SK-N-SH (cell line): ENCODE results near the gene RFTN1. TPM values are rescaled to one million over a fixed set of nuclear protein-coding genes. Genes with fewer than 3 reads are reported as not detected.

Experiments used
- CTCF ChIA-PET: fragments of 300-600, 350-600 bp; formaldehyde crosslinking; extraction: SDS; loops from one replicate; lab custom pipeline; 2021; lab: Yijun Ruan, JAX
- POLR2A ChIA-PET: fragments of 350-600 bp; sonication (Branson Sonifier 250); formaldehyde crosslinking; extraction: SDS; loops from one replicate; lab custom pipeline; 2020; ENCODE audit warnings: antibody characterized with exemption, inconsistent platforms; lab: Yijun Ruan, JAX
- DNase-seq: peaks from one replicate; pipeline ENCODE4 v3.0.0; 2012
- H2AFZ ChIP-seq: fragments of 200-600 bp; sonication (generic); 2 replicates; pipeline ENCODE4 v1.8.1; 2016; ENCODE audit warnings: antibody characterized with exemption, mild to moderate bottlenecking, low read depth
- H3F3A ChIP-seq: fragments of 200-600 bp; sonication (generic); replicated peaks from 2 replicates; pipeline ENCODE3; 2016; ENCODE audit warnings: antibody characterized with exemption, mild to moderate bottlenecking; ENCODE audit not compliant: insufficient read depth
- H3K27ac ChIP-seq, 2 experiments: fragments of 200-500 bp in 1 of 2; fragments of 200-600 bp in 1 of 2; sonication (Bioruptor generic) in 1 of 2; sonication (generic), shearing (Covaris generic) in 1 of 2; 2 replicates each; pipeline versions ENCODE4 v1.5.1 to v1.6.1; 2014 to 2016; ENCODE audit warnings: low read depth in 2 of 2, inconsistent platforms in 1 of 2, low read length in 1 of 2, mild to moderate bottlenecking in 1 of 2, mixed read lengths in 1 of 2
- H3K27me3 ChIP-seq: fragments of 200-600 bp; sonication (generic), shearing (Covaris generic); 2 replicates; pipeline ENCODE4 v1.6.1; 2016; ENCODE audit warnings: mixed run types; ENCODE audit not compliant: insufficient read depth
- H3K36me3 ChIP-seq, 2 experiments: fragments of 200-500 bp in 1 of 2; fragments of 200-600 bp in 1 of 2; sonication (Bioruptor generic) in 1 of 2; sonication (generic) in 1 of 2; replicated peaks in 1 of 2; 2 replicates each; pipeline versions ENCODE3 to v1.5.1; 2014 to 2016; ENCODE audit warnings: low read length in 1 of 2, mild to moderate bottlenecking in 1 of 2; ENCODE audit not compliant: insufficient read depth in 2 of 2, control insufficient read depth in 1 of 2
- H3K4me1 ChIP-seq, 2 experiments: fragments of 200-500 bp in 1 of 2; fragments of 200-600 bp in 1 of 2; sonication (Bioruptor generic) in 1 of 2; sonication (generic), shearing (Covaris generic) in 1 of 2; 2 replicates each; pipeline versions ENCODE4 v1.5.1 to v1.6.1; 2014 to 2016; ENCODE audit warnings: low read depth in 1 of 2, low read length in 1 of 2, mixed run types in 1 of 2; ENCODE audit not compliant: insufficient read depth in 2 of 2, control insufficient read depth in 1 of 2
- H3K4me2 ChIP-seq: fragments of 200-600 bp; sonication (generic), shearing (Covaris generic); 2 replicates; pipeline ENCODE4 v1.6.1; 2017; ENCODE audit warnings: mixed run types
- H3K4me3 ChIP-seq, 2 experiments: fragments of 200-500 bp in 1 of 2; fragments of 200-600 bp in 1 of 2; sonication (Bioruptor generic) in 1 of 2; sonication (generic), shearing (Covaris generic) in 1 of 2; 2 replicates each; pipeline versions ENCODE4 v1.5.1 to v1.8.1; 2014 to 2016; ENCODE audit warnings: low read depth in 2 of 2, inconsistent platforms in 1 of 2, low read length in 1 of 2, mild to moderate bottlenecking in 1 of 2, mixed read lengths in 1 of 2, moderate library complexity in 1 of 2
- H3K79me2 ChIP-seq: fragments of 200-600 bp; sonication (generic); 2 replicates; pipeline ENCODE4 v1.8.1; 2017; ENCODE audit warnings: mild to moderate bottlenecking; ENCODE audit not compliant: insufficient read depth
- H3K9ac ChIP-seq: fragments of 200-600 bp; sonication (generic); 2 replicates; pipeline ENCODE4 v1.6.1; 2017; ENCODE audit warnings: mixed run types
- H3K9me2 ChIP-seq: fragments of 200-600 bp; sonication (generic); 2 replicates; pipeline ENCODE4 v1.6.1; 2017; ENCODE audit warnings: mixed run types
- H3K9me3 ChIP-seq: fragments of 200-600 bp; sonication (generic); 2 replicates; pipeline ENCODE4 v1.6.1; 2017; ENCODE audit warnings: mixed run types, mild to moderate bottlenecking, moderate library complexity
- H4K20me1 ChIP-seq: fragments of 200-600 bp; sonication (generic); 2 replicates; pipeline ENCODE4 v1.6.1; 2017; ENCODE audit warnings: mild to moderate bottlenecking, mixed run types; ENCODE audit not compliant: insufficient read depth
- EP300 ChIP-seq, 2 experiments: IDR thresholded peaks; 2 replicates each; pipeline versions ENCODE4 v1.4.0 to v1.6.1; 2012; ENCODE audit warnings: borderline replicate concordance in 1 of 2, low read depth in 1 of 2, low read length in 1 of 2
- EZH2phosphoT487 ChIP-seq: fragments of 200-600 bp; sonication (generic); IDR thresholded peaks from 2 replicates; pipeline ENCODE4 v1.6.1; 2017; ENCODE audit warnings: low read depth, mixed run types, mild to moderate bottlenecking, antibody characterized with exemption, moderate library complexity, borderline replicate concordance
- FOXJ3 ChIP-seq: sonication (generic); formaldehyde crosslinking; IDR thresholded peaks from 2 replicates; pipeline ENCODE4 v1.5.1; 2020; ENCODE audit warnings: mild to moderate bottlenecking, missing genetic modification reagents
- FOXM1 ChIP-seq: IDR thresholded peaks from 2 replicates; pipeline ENCODE4 v1.4.0; 2012; ENCODE audit warnings: low read depth, mild to moderate bottlenecking
- MAX ChIP-seq: IDR thresholded peaks from 2 replicates; pipeline ENCODE4 v1.4.0; 2012; ENCODE audit warnings: low read depth
- MEF2A ChIP-seq: IDR thresholded peaks from 2 replicates; pipeline ENCODE4 v1.4.0; 2012; ENCODE audit warnings: low read depth, borderline replicate concordance
- NFIC ChIP-seq: IDR thresholded peaks from 2 replicates; pipeline ENCODE4 v1.4.0; 2012; ENCODE audit warnings: borderline replicate concordance
- RAD21 ChIP-seq: IDR thresholded peaks from 2 replicates; pipeline ENCODE4 v1.6.1; 2012; ENCODE audit warnings: mild to moderate bottlenecking, low read length
- RCOR1 ChIP-seq: fragments of 150-350 bp; IDR thresholded peaks from 2 replicates; pipeline ENCODE4 v1.6.1; 2017; ENCODE audit warnings: antibody characterized with exemption, low read length
- REST ChIP-seq: IDR thresholded peaks from 2 replicates; pipeline ENCODE4 v1.6.1; 2012; ENCODE audit warnings: mild to moderate bottlenecking, low read depth, low read length, moderate library complexity
- RXRA ChIP-seq: IDR thresholded peaks from 2 replicates; pipeline ENCODE4 v1.4.0; 2012; ENCODE audit warnings: low read depth, mild to moderate bottlenecking, borderline replicate concordance
- SMC3 ChIP-seq: IDR thresholded peaks from 2 replicates; pipeline ENCODE4 v1.6.1; 2012; ENCODE audit warnings: low read depth, low read length, improper control_type of control experiment
- TAF1 ChIP-seq: IDR thresholded peaks from 2 replicates; pipeline ENCODE4 v1.6.1; 2012; ENCODE audit warnings: low read depth, mild to moderate bottlenecking, low read length, moderate library complexity, borderline replicate concordance
- TCF12 ChIP-seq: IDR thresholded peaks from 2 replicates; pipeline ENCODE4 v1.4.0; 2012
- USF1 ChIP-seq: IDR thresholded peaks from 2 replicates; pipeline ENCODE4 v1.4.0; 2012; ENCODE audit warnings: low read depth, borderline replicate concordance
- USF2 ChIP-seq: fragments of 150-350 bp; IDR thresholded peaks from 2 replicates; pipeline ENCODE4 v1.6.1; 2017; ENCODE audit warnings: antibody characterized with exemption, low read length, low read depth, borderline replicate concordance
- YY1 ChIP-seq: IDR thresholded peaks from 2 replicates; pipeline ENCODE4 v1.4.0; 2012; ENCODE audit warnings: low read depth, mild to moderate bottlenecking
- ZBTB33 ChIP-seq: IDR thresholded peaks from 2 replicates; pipeline ENCODE4 v1.4.0; 2012; ENCODE audit warnings: low read depth, borderline replicate concordance
- WGBS: methylation state at CpG from one replicate; pipeline ENCODE4 v1.1.6; 2017; ENCODE audit warnings: low lambda C conversion rate; 5-methylcytosine and 5-hydroxymethylcytosine counted together
- polyA plus RNA-seq, 3 experiments: library from polyadenylated mRNA; depleted of rRNA; stranded (reverse); fragments of >200 nt; gene quantifications; 2 replicates each; pipeline ENCODE4 v1.2.3, GENCODE V29; 2012

Gene RFTN1
- polyA plus RNA-seq, 1 of the 3 experiments (the other 2 are of a cell fraction), result 21.2 TPM

- TF ChIP-seq NFIC (no peak), USF1 (no peak), SMC3 (no peak), EZH2phosphoT487 (no peak), USF2 (no peak), MEF2A (no peak), FOXJ3 (CRISPR knock-in tag) (no peak), RXRA (no peak), MAX (no peak), ZBTB33 (no peak), YY1 (no peak)
- Histone ChIP-seq H3K4me2 (no peak overlapping the region), H3K9me3 (no peaks in the 10 kb centered on the region), H3K4me3 (no peak overlapping the region), H3K27ac (no peak overlapping the region), H2AFZ (no peak overlapping the region), H3K4me1 (peaks cover 0 to 35% of the 10 kb centered on the region in 2 experiments; a peak in 1 of 4 replicates), H3K79me2 (peaks cover 75% of the 10 kb centered on the region), H3K9me2 (no peaks in the 10 kb centered on the region), H3K36me3 (peaks cover 10 to 11% of the 10 kb centered on the region in 2 experiments), H3F3A (no peaks in the 10 kb centered on the region), H3K9ac (no peak overlapping the region), H3K27me3 (no peaks in the 10 kb centered on the region), H4K20me1 (no peaks in the 10 kb centered on the region)
- ChIA-PET POLR2A (interaction anchor here (0.9 kb wide), 1 partner anchor 11 kb away, joined by 3 read pairs; no protein-coding TSS in a partner anchor), CTCF (interaction anchor here (1.0 to 2.2 kb wide), 3 partner anchors 15 to 211 kb away, joined by 3 to 10 read pairs (median 3); no protein-coding TSS in a partner anchor)
- DNase-seq, result no peak
- 86% methylated on average over 4 of the region's 4 CpGs for WGBS
Measured at GRCh38 chr3:16501376-16501775, 12.1 kb downstream of the RFTN1 start.

GRCh38 chr3:16500911-16501310 lies 12.6 kb downstream of the RFTN1 start:
- TF ChIP-seq TCF12 (no peak), EP300 (IDR thresholded peaks at IDR 0.05; ENCODE audit: borderline replicate concordance in 1 of 2, low read depth in 1 of 2, low read length in 1 of 2) (no peak), RAD21 (no peak), FOXM1 (no peak), REST (no peak), RCOR1 (no peak), MAX (no peak), TAF1 (no peak)
- no peak overlapping the region for H3K9ac ChIP-seq

More at GRCh38 chr3:16500911-16501310, 12.6 kb downstream of the RFTN1 start:
- WGBS, result 89% methylated on average over 11 of the region's 12 CpGs
- ChIA-PET POLR2A (interaction anchor here (0.9 kb wide), 1 partner anchor 11 kb away, joined by 3 read pairs; no protein-coding TSS in a partner anchor), CTCF (interaction anchor here (1.0 to 2.2 kb wide), 3 partner anchors 16 to 210 kb away, joined by 3 to 10 read pairs (median 3); no protein-coding TSS in a partner anchor)
- Histone ChIP-seq H3K79me2 (peaks cover 72% of the 10 kb centered on the region), H3K27me3 (no peaks in the 10 kb centered on the region), H4K20me1 (no peaks in the 10 kb centered on the region), H3K4me1 (peaks cover 0 to 39% of the 10 kb centered on the region in 2 experiments; a peak in 2 of 4 replicates), H3K27ac (no peak overlapping the region), H3K9me2 (no peaks in the 10 kb centered on the region), H3F3A (peaks cover 3% of the 10 kb centered on the region), H2AFZ (no peak overlapping the region), H3K9me3 (no peaks in the 10 kb centered on the region), H3K4me3 (no peak overlapping the region), H3K36me3 (peaks cover 10 to 11% of the 10 kb centered on the region in 2 experiments), H3K4me2 (no peak overlapping the region)
- DNase-seq, result no peak
